Adrenal gland (tissue), 5 donors: ENCODE measurements around the gene GALNT6.

Source experiments
- CTCF ChIP-seq, 6 experiments: fragments of 450-650 bp in 4 of 6; fragments of 200-600 bp in 2 of 6; sonication (generic) in 1 of 6; IDR thresholded peaks; 1 replicate in 5 of 6; 2 replicates in 1 of 6; pipeline versions ENCODE4 v1.5.1 to v1.8.0; 2016 to 2021; ENCODE audit warnings: antibody characterized with exemption in 6 of 6, mild to moderate bottlenecking in 2 of 6, moderate library complexity in 1 of 6
- POLR2A ChIP-seq, 2 donors: fragments of 450-650 bp; IDR thresholded peaks; one replicate each; pipeline ENCODE4 v1.6.1; 2017; ENCODE audit warnings: antibody characterized with exemption in 2 of 2, mild to moderate bottlenecking in 2 of 2, moderate library complexity in 1 of 2
- donor health status: DM: no; HTN: no; CAD: no.

- TF ChIP-seq CTCF (IDR thresholded peaks at IDR 0.05) (no peak), POLR2A (IDR thresholded peaks at IDR 0.05) (no peak)
Observed at GRCh38 chr12:51409846-51410245, 18.6 kb upstream of the GALNT6 start.
